GM23338 (cell line): ENCODE data around the gene HMX2.

Experiments used
- POLR2AphosphoS5 ChIP-seq: IDR thresholded peaks from 2 replicates; pipeline ENCODE4 v1.6.1; 2016; ENCODE audit warnings: antibody characterized with exemption, low read depth
- TF ChIP-seq, protein P1 (sequence below), 2 experiments: fragments of 200-600 bp in 1 of 2; sonication (generic) in 1 of 2; conservative IDR thresholded peaks; 2 replicates each; pipeline versions ENCODE4 v1.5.1 to v1.6.1; 2016 to 2017; ENCODE audit warnings: antibody characterized with exemption in 2 of 2, low read depth in 2 of 2, mild to moderate bottlenecking in 2 of 2, moderate library complexity in 1 of 2
- TF ChIP-seq, protein P2 (sequence below): IDR thresholded peaks from one replicate; pipeline ENCODE4 v1.6.1; 2018; ENCODE audit warnings: antibody characterized with exemption; ENCODE audit not compliant: unreplicated experiment

DNA sequence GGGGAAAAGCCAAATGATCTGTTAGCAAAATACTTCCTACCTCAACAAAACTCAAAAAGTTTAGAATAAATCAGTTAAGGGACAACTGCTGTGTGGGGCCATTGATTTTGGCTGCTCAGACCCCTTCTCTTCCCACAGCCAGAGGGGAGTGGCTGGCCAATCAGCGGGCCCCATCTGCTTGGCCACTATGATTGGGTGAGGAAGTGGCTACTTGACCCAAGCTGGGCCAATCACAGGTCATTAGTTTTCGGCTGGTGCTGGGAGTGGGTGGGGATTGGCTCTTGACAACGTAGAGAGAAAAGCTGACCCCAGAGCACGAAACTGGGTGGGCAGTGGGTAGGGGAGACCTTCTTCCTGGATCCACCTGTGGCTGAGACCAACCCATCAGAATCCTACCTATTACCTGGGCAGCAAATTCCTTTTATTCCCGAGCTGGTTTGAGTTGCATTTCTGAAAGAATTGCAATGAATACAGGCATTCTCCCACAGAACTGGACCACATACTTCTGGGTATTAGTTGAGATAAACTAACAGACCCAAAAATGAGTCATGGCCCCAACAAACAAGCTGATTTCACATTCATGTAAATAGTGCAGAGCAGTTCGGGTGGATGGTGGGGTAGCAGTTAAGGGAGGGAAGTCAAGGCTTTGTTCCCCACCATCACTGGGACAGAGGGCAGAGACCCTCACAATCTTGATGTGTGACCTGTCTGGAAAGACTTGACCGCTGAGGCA is 47.7 kb upstream of the HMX2 start:
- TF ChIP-seq POLR2AphosphoS5 = no peak
- TF ChIP-seq, protein P1, sequence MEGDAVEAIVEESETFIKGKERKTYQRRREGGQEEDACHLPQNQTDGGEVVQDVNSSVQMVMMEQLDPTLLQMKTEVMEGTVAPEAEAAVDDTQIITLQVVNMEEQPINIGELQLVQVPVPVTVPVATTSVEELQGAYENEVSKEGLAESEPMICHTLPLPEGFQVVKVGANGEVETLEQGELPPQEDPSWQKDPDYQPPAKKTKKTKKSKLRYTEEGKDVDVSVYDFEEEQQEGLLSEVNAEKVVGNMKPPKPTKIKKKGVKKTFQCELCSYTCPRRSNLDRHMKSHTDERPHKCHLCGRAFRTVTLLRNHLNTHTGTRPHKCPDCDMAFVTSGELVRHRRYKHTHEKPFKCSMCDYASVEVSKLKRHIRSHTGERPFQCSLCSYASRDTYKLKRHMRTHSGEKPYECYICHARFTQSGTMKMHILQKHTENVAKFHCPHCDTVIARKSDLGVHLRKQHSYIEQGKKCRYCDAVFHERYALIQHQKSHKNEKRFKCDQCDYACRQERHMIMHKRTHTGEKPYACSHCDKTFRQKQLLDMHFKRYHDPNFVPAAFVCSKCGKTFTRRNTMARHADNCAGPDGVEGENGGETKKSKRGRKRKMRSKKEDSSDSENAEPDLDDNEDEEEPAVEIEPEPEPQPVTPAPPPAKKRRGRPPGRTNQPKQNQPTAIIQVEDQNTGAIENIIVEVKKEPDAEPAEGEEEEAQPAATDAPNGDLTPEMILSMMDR (conservative IDR thresholded peaks at IDR 0.05; ENCODE audit: low read depth in 2 of 2) = no peak
- TF ChIP-seq, protein P2, sequence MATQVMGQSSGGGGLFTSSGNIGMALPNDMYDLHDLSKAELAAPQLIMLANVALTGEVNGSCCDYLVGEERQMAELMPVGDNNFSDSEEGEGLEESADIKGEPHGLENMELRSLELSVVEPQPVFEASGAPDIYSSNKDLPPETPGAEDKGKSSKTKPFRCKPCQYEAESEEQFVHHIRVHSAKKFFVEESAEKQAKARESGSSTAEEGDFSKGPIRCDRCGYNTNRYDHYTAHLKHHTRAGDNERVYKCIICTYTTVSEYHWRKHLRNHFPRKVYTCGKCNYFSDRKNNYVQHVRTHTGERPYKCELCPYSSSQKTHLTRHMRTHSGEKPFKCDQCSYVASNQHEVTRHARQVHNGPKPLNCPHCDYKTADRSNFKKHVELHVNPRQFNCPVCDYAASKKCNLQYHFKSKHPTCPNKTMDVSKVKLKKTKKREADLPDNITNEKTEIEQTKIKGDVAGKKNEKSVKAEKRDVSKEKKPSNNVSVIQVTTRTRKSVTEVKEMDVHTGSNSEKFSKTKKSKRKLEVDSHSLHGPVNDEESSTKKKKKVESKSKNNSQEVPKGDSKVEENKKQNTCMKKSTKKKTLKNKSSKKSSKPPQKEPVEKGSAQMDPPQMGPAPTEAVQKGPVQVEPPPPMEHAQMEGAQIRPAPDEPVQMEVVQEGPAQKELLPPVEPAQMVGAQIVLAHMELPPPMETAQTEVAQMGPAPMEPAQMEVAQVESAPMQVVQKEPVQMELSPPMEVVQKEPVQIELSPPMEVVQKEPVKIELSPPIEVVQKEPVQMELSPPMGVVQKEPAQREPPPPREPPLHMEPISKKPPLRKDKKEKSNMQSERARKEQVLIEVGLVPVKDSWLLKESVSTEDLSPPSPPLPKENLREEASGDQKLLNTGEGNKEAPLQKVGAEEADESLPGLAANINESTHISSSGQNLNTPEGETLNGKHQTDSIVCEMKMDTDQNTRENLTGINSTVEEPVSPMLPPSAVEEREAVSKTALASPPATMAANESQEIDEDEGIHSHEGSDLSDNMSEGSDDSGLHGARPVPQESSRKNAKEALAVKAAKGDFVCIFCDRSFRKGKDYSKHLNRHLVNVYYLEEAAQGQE = no peak
